K562 (cell line): ENCODE data around the gene TMTC3. TPM values are rescaled to one million over a fixed set of nuclear protein-coding genes. Genes with fewer than 3 reads are reported as not detected.

ENCODE experiments used
- ATAC-seq: fragments of 200-7000 bp; cut with Tn5 transposase; 3 replicates; pipeline ENCODE4 v1.9.1; 2020; ENCODE audit warnings: moderate library complexity
- BruUV-seq: library from RNA; stranded (reverse); fragments of 400-500 nt; replicated peaks from 2 replicates; lab custom pipeline; 2021; lab: Mats Ljungman, UMichigan
- CTCF ChIA-PET: fragments of 300-600 bp; formaldehyde crosslinking; extraction: SDS; loops from one replicate; lab custom pipeline; 2021; ENCODE audit warnings: low intra/inter-chr PET ratio; lab: Yijun Ruan, JAX
- POLR2A ChIA-PET: fragments of 300-600, 350-650 bp; sonication (Branson Sonifier 250); formaldehyde crosslinking; extraction: SDS; loops from one replicate; lab custom pipeline; 2021; ENCODE audit warnings: antibody characterized with exemption, inconsistent platforms; lab: Yijun Ruan, JAX
- DNase-seq, 4 experiments: peaks; one replicate each; pipeline versions ENCODE4 v3.0.0 to v3.0.0-alpha.2; 2011 to 2018; ENCODE audit warnings: low spot score in 3 of 4, mixed read lengths in 3 of 4; ENCODE audit errors: extremely low read depth in 1 of 4
- FAIRE-seq: peaks from 2 replicates; lab custom pipeline; 2011; peaks lifted over from hg19 to GRCh38; lab: Jason Lieb, UNC
- H2AFZ ChIP-seq: 2 replicates; pipeline ENCODE4 v1.6.0; 2011; ENCODE audit warnings: low read depth, low read length, control low read depth, inconsistent platforms
- H3K27ac ChIP-seq: fragments of 200-600 bp; 3 replicates; pipeline ENCODE4 v1.8.0; 2011; ENCODE audit warnings: low read depth, mild to moderate bottlenecking, control low read depth, inconsistent platforms, low read length, moderate library complexity, mixed read lengths; ENCODE audit errors: extremely low read depth
- H3K27me3 ChIP-seq, 2 experiments: fragments of 300-600 bp in 1 of 2; 2 replicates in 1 of 2; 3 replicates in 1 of 2; pipeline versions ENCODE4 v1.6.0 to v1.8.0; 2011; ENCODE audit warnings: inconsistent platforms in 2 of 2, low read length in 2 of 2, mild to moderate bottlenecking in 1 of 2, mixed read lengths in 1 of 2, moderate library complexity in 1 of 2; ENCODE audit not compliant: control insufficient read depth in 2 of 2, insufficient read depth in 2 of 2
- H3K36me3 ChIP-seq: fragments of 300-600 bp; 3 replicates; pipeline ENCODE4 v1.8.0; 2011; ENCODE audit warnings: mild to moderate bottlenecking, low read length, inconsistent platforms; ENCODE audit not compliant: control insufficient read depth, insufficient read depth
- H3K4me1 ChIP-seq, 2 experiments: fragments of 200-600 bp in 1 of 2; replicated peaks in 1 of 2; 2 replicates in 1 of 2; 3 replicates in 1 of 2; pipeline versions ENCODE4 v1.5.1 to v1.8.0; 2011; ENCODE audit warnings: inconsistent platforms in 2 of 2, low read length in 2 of 2, mild to moderate bottlenecking in 1 of 2, mixed read lengths in 1 of 2, moderate library complexity in 1 of 2; ENCODE audit not compliant: control insufficient read depth in 2 of 2, insufficient read depth in 2 of 2
- H3K4me2 ChIP-seq: 2 replicates; pipeline ENCODE4 v1.6.1; 2011; ENCODE audit warnings: low read length, control low read depth, inconsistent platforms, mixed read lengths; ENCODE audit not compliant: insufficient read depth
- H3K4me3 ChIP-seq: fragments of 200-600 bp; sonication (generic), shearing (Covaris generic); 2 replicates; pipeline ENCODE4 v1.5.1; 2016; ENCODE audit warnings: control low read depth, inconsistent platforms
- H3K79me2 ChIP-seq: fragments of 200-600 bp; 3 replicates; pipeline ENCODE4 v1.8.0; 2011; ENCODE audit warnings: low read length, inconsistent platforms; ENCODE audit not compliant: control insufficient read depth, insufficient read depth
- H3K9ac ChIP-seq, 2 experiments: 2 replicates each; pipeline versions ENCODE4 v1.6.0 to v1.6.1; 2011; ENCODE audit warnings: low read depth in 2 of 2, low read length in 2 of 2, control low read depth in 1 of 2, inconsistent platforms in 1 of 2, mild to moderate bottlenecking in 1 of 2, mixed read lengths in 1 of 2; ENCODE audit not compliant: insufficient read depth in 1 of 2
- H3K9me1 ChIP-seq: one replicate; pipeline ENCODE4 v1.6.0; 2011; ENCODE audit warnings: inconsistent platforms, mild to moderate bottlenecking, low read length, moderate library complexity; ENCODE audit not compliant: control insufficient read depth, insufficient read depth
- H3K9me3 ChIP-seq: replicated peaks from 2 replicates; pipeline ENCODE4 v1.5.1; 2011; ENCODE audit warnings: low read depth, low read length, inconsistent platforms; ENCODE audit not compliant: control insufficient read depth, insufficient read depth
- H4K20me1 ChIP-seq: replicated peaks from 2 replicates; pipeline ENCODE4 v1.6.1; 2011; ENCODE audit warnings: low read length, inconsistent platforms, mixed read lengths; ENCODE audit not compliant: control insufficient read depth, insufficient read depth
- ATF4 ChIP-seq: fragments of 450-650 bp; formaldehyde crosslinking; IDR thresholded peaks from 2 replicates; pipeline ENCODE4 v1.4.0; 2022; ENCODE audit warnings: mild to moderate bottlenecking, moderate library complexity
- HDAC1 ChIP-seq, 2 experiments: fragments of 450-650 bp; IDR thresholded peaks; 2 replicates each; pipeline ENCODE4 v1.6.1; 2016 to 2017; ENCODE audit warnings: inconsistent platforms in 1 of 2, mild to moderate bottlenecking in 1 of 2, moderate library complexity in 1 of 2
- NFE2L1 ChIP-seq: fragments of 450-650 bp; IDR thresholded peaks from 2 replicates; pipeline ENCODE4 v1.6.1; 2016; ENCODE audit warnings: missing genetic modification characterization, low read depth, mild to moderate bottlenecking, missing compliant biosample characterization, moderate library complexity, borderline replicate concordance
- NFIX ChIP-seq: fragments of 250-450 bp; sonication (Bioruptor Pico); IDR thresholded peaks from 2 replicates; pipeline ENCODE4 v1.4.0; 2020; ENCODE audit warnings: low read depth, mild to moderate bottlenecking, moderate library complexity
- POLR3G ChIP-seq: IDR thresholded peaks from 2 replicates; pipeline ENCODE4 v1.6.1; 2011; ENCODE audit not compliant: insufficient read length, insufficient replicate concordance; ENCODE audit errors: extremely low read depth
- RBFOX2 ChIP-seq: fragments of 200-400 bp; formaldehyde crosslinking; IDR thresholded peaks from 2 replicates; pipeline ENCODE4 v1.6.1; 2017; ENCODE audit warnings: low read depth, mild to moderate bottlenecking, low read length, moderate library complexity
- RBM39 ChIP-seq: fragments of 200-400 bp; formaldehyde crosslinking; optimal IDR thresholded peaks from 2 replicates; pipeline ENCODE3; 2018; ENCODE audit warnings: low read depth, low read length
- SAP30 ChIP-seq: fragments of 200-600 bp; sonication (generic); IDR thresholded peaks from 2 replicates; pipeline ENCODE4 v1.6.1; 2012; ENCODE audit warnings: borderline replicate concordance, low read depth, mild to moderate bottlenecking, moderate library complexity, low read length, control low read depth, inconsistent platforms; ENCODE audit not compliant: insufficient read depth, poor library complexity, severe bottlenecking
- SIRT6 ChIP-seq: IDR thresholded peaks from one replicate; pipeline ENCODE4 v1.6.1; 2012; ENCODE audit warnings: low read depth, mild to moderate bottlenecking, control low read depth, inconsistent platforms, low read length, moderate library complexity
- ZBTB34 ChIP-seq: fragments of 250-450 bp; sonication (Bioruptor Pico); IDR thresholded peaks from 2 replicates; pipeline ENCODE4 v1.8.0; 2021; ENCODE audit warnings: mild to moderate bottlenecking, moderate library complexity
- ZNF778 ChIP-seq: fragments of 450-650 bp; formaldehyde crosslinking; IDR thresholded peaks from 2 replicates; pipeline ENCODE4 v1.4.0; 2020; ENCODE audit warnings: mild to moderate bottlenecking, moderate library complexity
- WGBS: fragments of 100-300 bp; shearing (Covaris generic); methylation state at CpG from one replicate; pipeline ENCODE4 v1.1.6; 2016; ENCODE audit warnings: low coverage, mixed read lengths; ENCODE audit not compliant: insufficient coverage; ENCODE audit errors: missing lambda C conversion rate; 5-methylcytosine and 5-hydroxymethylcytosine counted together
- in situ Hi-C: fragments of 300-500 bp; cut with MboI; formaldehyde crosslinking; loops from 4 replicates; pipeline ENCODE4 v1.15.0; 2018; ENCODE audit warnings: inconsistent platforms, mixed read lengths
- intact Hi-C: fragments of 100-400 bp; cut with micrococcal nuclease; formaldehyde crosslinking; loops from 2 replicates; pipeline ENCODE4 v1.14.2; 2022
- polyA plus RNA-seq, 8 experiments: library from polyadenylated mRNA; depleted of rRNA in 4 of 8; stranded (reverse) in 5 of 8; unstranded in 3 of 8; fragments of >200 nt; fragmentation: Nextera tagmentation in 2 of 8; fragmentation: Illumina TruSeq in 1 of 8; extraction: Ambion mirVana in 2 of 8; extraction: Trizol in 1 of 8; gene quantifications; 2 replicates each; pipeline versions ENCODE4 v1.2.1 to v1.2.3, GENCODE V29; 2011 to 2014; ENCODE audit warnings: inconsistent platforms in 1 of 8, missing spikeins in 1 of 8
- total RNA-seq, 7 experiments: library from RNA; depleted of rRNA in 6 of 7; stranded (reverse); fragments of >200 nt in 6 of 7; fragmentation: Illumina TruSeq in 2 of 7; extraction: Trizol in 2 of 7; gene quantifications; 2 replicates each; pipeline versions ENCODE4 v1.2.1 to v1.2.3, GENCODE V29; 2011 to 2021; ENCODE audit warnings: low replicate concordance in 1 of 7
- TF ChIP-seq, protein P1 (sequence below): sonication (generic); formaldehyde crosslinking; IDR thresholded peaks from 2 replicates; pipeline ENCODE4 v1.8.0; 2022; ENCODE audit warnings: mild to moderate bottlenecking, missing genetic modification reagents

Gene TMTC3
- total and polyA plus RNA-seq, 9 of the 15 experiments (the other 6 are each of a cell fraction or from before 2014, with no cell fraction given): 1.9 to 9.8 (median 4.7) TPM

DNA sequence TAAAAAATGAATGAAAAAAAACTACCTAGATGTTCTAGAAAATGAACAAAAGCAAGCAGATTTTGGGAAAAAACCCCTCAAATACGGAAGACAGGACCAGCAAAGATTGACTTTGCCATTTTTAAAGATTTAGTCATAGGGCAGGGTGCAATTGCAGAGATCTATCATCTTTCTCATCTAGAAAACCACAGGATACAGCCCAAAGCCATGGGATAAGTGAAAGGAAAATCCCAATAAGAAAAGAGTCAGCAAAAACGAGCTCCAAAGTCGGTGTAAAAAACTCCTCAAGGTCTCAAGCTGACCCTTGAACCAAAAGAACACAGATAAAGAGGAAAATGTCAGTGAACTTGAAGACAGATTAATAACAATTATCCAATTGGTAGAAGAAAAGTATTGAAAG is 28.2 kb upstream of the TMTC3 start:
- in situ Hi-C loops (loop anchor here (25.0 kb wide), 1 partner anchor 873 kb away; no protein-coding TSS in a partner anchor), intact Hi-C loops (loop anchor here (5.0 to 10.0 kb wide), 3 partner anchors 278 to 1341 kb away; no protein-coding TSS in a partner anchor)
- Histone ChIP-seq H3K27ac (no peak overlapping the region), H3K36me3 (peaks cover 77% of the 10 kb centered on the region), H3K9me1 (no peaks in the 10 kb centered on the region), H3K4me2 (no peak overlapping the region), H3K27me3 (no peaks in the 10 kb centered on the region), H3K9me3 (no peaks in the 10 kb centered on the region), H3K4me3 (no peak overlapping the region), H2AFZ (no peak overlapping the region), H3K79me2 (no peaks in the 10 kb centered on the region), H4K20me1 (no peaks in the 10 kb centered on the region), H3K4me1 (no peaks in the 10 kb centered on the region), H3K9ac (no peak overlapping the region)
- ATAC-seq: no peak
- ChIA-PET POLR2A (no interaction called here), CTCF (no interaction called here)
- no TSS peak for BruUV-seq
- 41% methylated on average over 3 of the region's 3 CpGs for WGBS
- DNase-seq: no peak
- no peak for FAIRE-seq
- TF ChIP-seq RBM39: no peak
- TF ChIP-seq ZNF778 (CRISPR knock-in tag): no peak
- TF ChIP-seq, protein P1, sequence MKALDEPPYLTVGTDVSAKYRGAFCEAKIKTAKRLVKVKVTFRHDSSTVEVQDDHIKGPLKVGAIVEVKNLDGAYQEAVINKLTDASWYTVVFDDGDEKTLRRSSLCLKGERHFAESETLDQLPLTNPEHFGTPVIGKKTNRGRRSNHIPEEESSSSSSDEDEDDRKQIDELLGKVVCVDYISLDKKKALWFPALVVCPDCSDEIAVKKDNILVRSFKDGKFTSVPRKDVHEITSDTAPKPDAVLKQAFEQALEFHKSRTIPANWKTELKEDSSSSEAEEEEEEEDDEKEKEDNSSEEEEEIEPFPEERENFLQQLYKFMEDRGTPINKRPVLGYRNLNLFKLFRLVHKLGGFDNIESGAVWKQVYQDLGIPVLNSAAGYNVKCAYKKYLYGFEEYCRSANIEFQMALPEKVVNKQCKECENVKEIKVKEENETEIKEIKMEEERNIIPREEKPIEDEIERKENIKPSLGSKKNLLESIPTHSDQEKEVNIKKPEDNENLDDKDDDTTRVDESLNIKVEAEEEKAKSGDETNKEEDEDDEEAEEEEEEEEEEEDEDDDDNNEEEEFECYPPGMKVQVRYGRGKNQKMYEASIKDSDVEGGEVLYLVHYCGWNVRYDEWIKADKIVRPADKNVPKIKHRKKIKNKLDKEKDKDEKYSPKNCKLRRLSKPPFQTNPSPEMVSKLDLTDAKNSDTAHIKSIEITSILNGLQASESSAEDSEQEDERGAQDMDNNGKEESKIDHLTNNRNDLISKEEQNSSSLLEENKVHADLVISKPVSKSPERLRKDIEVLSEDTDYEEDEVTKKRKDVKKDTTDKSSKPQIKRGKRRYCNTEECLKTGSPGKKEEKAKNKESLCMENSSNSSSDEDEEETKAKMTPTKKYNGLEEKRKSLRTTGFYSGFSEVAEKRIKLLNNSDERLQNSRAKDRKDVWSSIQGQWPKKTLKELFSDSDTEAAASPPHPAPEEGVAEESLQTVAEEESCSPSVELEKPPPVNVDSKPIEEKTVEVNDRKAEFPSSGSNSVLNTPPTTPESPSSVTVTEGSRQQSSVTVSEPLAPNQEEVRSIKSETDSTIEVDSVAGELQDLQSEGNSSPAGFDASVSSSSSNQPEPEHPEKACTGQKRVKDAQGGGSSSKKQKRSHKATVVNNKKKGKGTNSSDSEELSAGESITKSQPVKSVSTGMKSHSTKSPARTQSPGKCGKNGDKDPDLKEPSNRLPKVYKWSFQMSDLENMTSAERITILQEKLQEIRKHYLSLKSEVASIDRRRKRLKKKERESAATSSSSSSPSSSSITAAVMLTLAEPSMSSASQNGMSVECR (CRISPR knock-in tag): no peak
- no peak for TF ChIP-seq NFE2L1 (tag)
- TF ChIP-seq ZBTB34 (CRISPR knock-in tag): no peak
- no peak for TF ChIP-seq ATF4 (CRISPR knock-in tag)
- no peak for TF ChIP-seq NFIX (CRISPR knock-in tag)
- TF ChIP-seq SAP30: no peak
- TF ChIP-seq POLR3G: no peak
- TF ChIP-seq HDAC1 (IDR thresholded peaks at IDR 0.05): no peak
- no peak for TF ChIP-seq RBFOX2
- TF ChIP-seq SIRT6: no peak
